ENCODE results near the gene ATP13A3. TPM values are rescaled to one million over a fixed set of nuclear protein-coding genes. Genes with fewer than 3 reads are reported as not detected.

The ATP13A3 gene
- total RNA-seq, 2 experiments from 2014 or later = 79.5 to 84.5 TPM

GRCh38 chr3:194375473-194376240 is 111.1 kb downstream of the ATP13A3 start:
- intact Hi-C loops (cut with micrococcal nuclease; ENCODE audit: unreplicated experiment) = no loop called here
- DNase-seq (ENCODE audit: low spot score) = no peak
- ChIA-PET CTCF (ENCODE audit: unreplicated experiment) (no interaction called here), POLR2A (no interaction called here)
- no peak overlapping the region for H3K27ac ChIP-seq (ENCODE audit: low read depth, low read length, poor library complexity, severe bottlenecking)
- no TSS peak for BruUV-seq (replicated peaks)
- TF ChIP-seq CTCF (conservative IDR thresholded peaks at IDR 0.05; ENCODE audit: low read length) (no peak), EZH2phosphoT487 (IDR thresholded peaks at IDR 0.05; ENCODE audit: borderline replicate concordance, low read depth, low read length) (no peak)
- H4K20me1 ChIP-seq (ENCODE audit: insufficient read depth, low read length) = no peaks in the 10 kb centered on the region
- no peaks in the 10 kb centered on the region for H3K4me1 ChIP-seq (ENCODE audit: insufficient read depth, low read length, poor library complexity, severe bottlenecking)
- no peaks in the 10 kb centered on the region for H3K36me3 ChIP-seq (ENCODE audit: insufficient read depth, low read length)
- no peaks in the 10 kb centered on the region for H3K9me3 ChIP-seq (ENCODE audit: low read length)
- H3K4me2 ChIP-seq (ENCODE audit: low read length) = no peak overlapping the region
- H3K79me2 ChIP-seq (ENCODE audit: insufficient read depth, low read depth, low read length) = no peaks in the 10 kb centered on the region
- no peaks in the 10 kb centered on the region for H3K9me2 ChIP-seq (ENCODE audit: insufficient read depth, low read length)
- no peak overlapping the region for H3K4me3 ChIP-seq (ENCODE audit: low read depth, low read length, poor library complexity, severe bottlenecking)
- H2AFZ ChIP-seq (ENCODE audit: low read length) = no peak overlapping the region

GRCh38 chr3:194374935-194375334 is 111.9 kb downstream of the ATP13A3 start:
- intact Hi-C loops (cut with micrococcal nuclease; ENCODE audit: unreplicated experiment) = no loop called here
- H3K27ac ChIP-seq (ENCODE audit: low read depth, low read length, poor library complexity, severe bottlenecking) = no peak overlapping the region
- H3K4me1 ChIP-seq (ENCODE audit: insufficient read depth, low read length, poor library complexity, severe bottlenecking) = no peaks in the 10 kb centered on the region
- no peak overlapping the region for H3K4me2 ChIP-seq (ENCODE audit: low read length)
- no peak overlapping the region for H2AFZ ChIP-seq (ENCODE audit: low read length)
- TF ChIP-seq CTCF (conservative IDR thresholded peaks at IDR 0.05; ENCODE audit: low read length) (no peak), EZH2phosphoT487 (IDR thresholded peaks at IDR 0.05; ENCODE audit: borderline replicate concordance, low read depth, low read length) (no peak)
- H3K36me3 ChIP-seq (ENCODE audit: insufficient read depth, low read length) = no peaks in the 10 kb centered on the region
- no TSS peak for BruUV-seq (replicated peaks)
- H3K9me2 ChIP-seq (ENCODE audit: insufficient read depth, low read length) = no peaks in the 10 kb centered on the region
- CTCF ChIA-PET (ENCODE audit: unreplicated experiment) = no interaction called here
- POLR2A ChIA-PET = interaction anchor here (0.6 kb wide), 1 partner anchor 1029 kb away, joined by 3 read pairs; no protein-coding TSS in a partner anchor
- H3K79me2 ChIP-seq (ENCODE audit: insufficient read depth, low read depth, low read length) = no peaks in the 10 kb centered on the region
- H3K4me3 ChIP-seq (ENCODE audit: low read depth, low read length, poor library complexity, severe bottlenecking) = no peak overlapping the region
- no peaks in the 10 kb centered on the region for H3K9me3 ChIP-seq (ENCODE audit: low read length)
- DNase-seq (ENCODE audit: low spot score) = no peak
- no peaks in the 10 kb centered on the region for H4K20me1 ChIP-seq (ENCODE audit: insufficient read depth, low read length)

GRCh38 chr3:194373899-194374298 is 112.9 kb downstream of the ATP13A3 start:
- no peak overlapping the region for H3K4me3 ChIP-seq (ENCODE audit: low read depth, low read length, poor library complexity, severe bottlenecking)
- no peaks in the 10 kb centered on the region for H4K20me1 ChIP-seq (ENCODE audit: insufficient read depth, low read length)
- H3K4me2 ChIP-seq (ENCODE audit: low read length) = no peak overlapping the region
- H3K79me2 ChIP-seq (ENCODE audit: insufficient read depth, low read depth, low read length) = no peaks in the 10 kb centered on the region
- no peak overlapping the region for H3K27ac ChIP-seq (ENCODE audit: low read depth, low read length, poor library complexity, severe bottlenecking)
- peaks cover 1% of the 10 kb centered on the region for H3K4me1 ChIP-seq (ENCODE audit: insufficient read depth, low read length, poor library complexity, severe bottlenecking)
- ChIA-PET CTCF (ENCODE audit: unreplicated experiment) (no interaction called here), POLR2A (interaction anchor here (0.6 kb wide), 1 partner anchor 120 kb away, joined by 4 read pairs; no protein-coding TSS in a partner anchor)
- H2AFZ ChIP-seq (ENCODE audit: low read length) = no peak overlapping the region
- DNase-seq (ENCODE audit: low spot score) = no peak
- no peaks in the 10 kb centered on the region for H3K9me2 ChIP-seq (ENCODE audit: insufficient read depth, low read length)
- BruUV-seq (replicated peaks) = no TSS peak
- no peaks in the 10 kb centered on the region for H3K36me3 ChIP-seq (ENCODE audit: insufficient read depth, low read length)
- intact Hi-C loops (cut with micrococcal nuclease; ENCODE audit: unreplicated experiment) = no loop called here
- TF ChIP-seq CTCF (conservative IDR thresholded peaks at IDR 0.05; ENCODE audit: low read length) = no peak
- no peaks in the 10 kb centered on the region for H3K9me3 ChIP-seq (ENCODE audit: low read length)
